GM20431 (cell line): ENCODE results near the gene NCCRP1.

Source experiments
- in situ Hi-C: fragments of 300-500 bp; cut with MseI, MboI; formaldehyde crosslinking; loops from one replicate; pipeline ENCODE4 v1.15.0; 2020; ENCODE audit warnings: low sequenced_read_pairs; ENCODE audit not compliant: unreplicated experiment

The NCCRP1 gene, protein sequence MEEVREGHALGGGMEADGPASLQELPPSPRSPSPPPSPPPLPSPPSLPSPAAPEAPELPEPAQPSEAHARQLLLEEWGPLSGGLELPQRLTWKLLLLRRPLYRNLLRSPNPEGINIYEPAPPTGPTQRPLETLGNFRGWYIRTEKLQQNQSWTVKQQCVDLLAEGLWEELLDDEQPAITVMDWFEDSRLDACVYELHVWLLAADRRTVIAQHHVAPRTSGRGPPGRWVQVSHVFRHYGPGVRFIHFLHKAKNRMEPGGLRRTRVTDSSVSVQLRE

GRCh38 chr19:39196860-39197562 lies at the start of gene NCCRP1:
Gene NCCRP1 (plus strand): TSS chr19:39196964. CDS start chr19:39196983, 19 bp downstream.
- in situ Hi-C loops, result no loop called here

DNA sequence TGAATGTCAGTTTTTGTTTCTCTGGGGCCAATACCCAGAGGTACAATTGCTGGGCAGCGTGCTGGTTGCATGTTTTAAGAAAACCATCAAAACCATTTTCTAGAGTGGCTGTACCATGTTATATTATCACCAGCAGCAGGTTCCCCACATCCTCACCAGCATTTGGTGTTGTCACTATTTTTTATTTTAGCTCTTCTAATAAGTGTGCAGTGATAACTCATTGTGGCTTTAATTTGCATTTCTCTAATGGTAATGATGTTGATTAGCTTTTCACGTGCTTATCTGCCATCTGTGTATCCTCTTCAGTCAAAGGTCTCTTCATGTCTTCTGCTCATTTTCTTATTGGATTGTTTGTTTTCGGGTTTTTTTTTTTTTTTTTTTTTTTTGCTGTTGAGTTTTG lies 49.3 kb upstream of the NCCRP1 start:
- in situ Hi-C loops, result no loop called here

DNA sequence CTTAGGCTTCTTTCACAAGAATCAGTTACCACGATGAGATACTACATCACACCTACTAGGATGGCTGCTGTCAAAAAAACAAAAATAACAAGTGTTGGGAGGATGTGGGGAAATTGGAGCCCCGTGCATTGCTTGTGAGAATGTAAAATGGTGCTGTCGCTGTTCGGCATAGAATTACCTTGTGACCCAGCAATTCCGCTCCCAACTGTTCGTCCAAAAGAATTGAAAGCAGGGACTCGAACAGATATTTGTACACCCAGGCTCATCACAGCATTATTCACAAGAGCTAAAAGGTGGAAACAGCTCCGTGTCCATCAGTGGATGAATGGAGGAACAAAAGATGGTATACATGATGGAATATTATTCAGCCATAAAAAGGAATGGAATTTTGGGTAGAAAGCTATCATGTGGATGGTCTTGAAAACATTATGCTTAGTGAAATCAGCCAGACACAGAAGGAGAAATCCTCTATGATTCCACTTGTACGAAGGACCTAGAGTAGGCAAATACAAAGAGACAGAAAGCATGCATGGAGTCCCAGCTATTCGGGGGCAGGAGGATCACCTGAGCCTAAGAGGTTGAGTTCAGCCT lies 47.7 kb upstream of the NCCRP1 start:
- in situ Hi-C loops, result no loop called here

GRCh38 chr19:39150235-39150634 lies 46.5 kb upstream of the NCCRP1 start:
- in situ Hi-C loops, result no loop called here

- in situ Hi-C loops, result no loop called here
Measured at GRCh38 chr19:39150807-39151600, 45.8 kb upstream of the NCCRP1 start.

DNA sequence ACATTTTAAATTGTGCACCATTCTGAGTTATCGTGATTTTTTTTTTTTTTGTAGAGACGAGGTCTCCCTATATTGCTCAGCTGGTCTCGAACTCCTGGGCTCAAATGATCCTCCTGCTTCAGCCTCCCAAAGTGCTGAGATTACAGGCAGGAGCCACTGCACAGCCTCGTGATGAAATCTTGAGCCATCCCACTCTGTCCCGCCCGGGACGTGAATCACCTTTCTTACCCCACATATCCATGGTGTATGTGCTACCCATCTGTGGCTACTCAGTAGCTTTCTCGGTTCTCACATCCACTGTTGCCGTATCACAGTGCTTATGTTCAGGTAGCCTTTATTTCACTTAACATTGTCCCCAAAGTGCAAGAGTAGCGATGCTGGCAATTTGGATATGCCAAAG lies 44.7 kb upstream of the NCCRP1 start:
- in situ Hi-C loops, result no loop called here

- in situ Hi-C loops, result no loop called here
Measured at GRCh38 chr19:39154100-39154628, 42.6 kb upstream of the NCCRP1 start.

- in situ Hi-C loops, result no loop called here
Measured at GRCh38 chr19:39154629-39155100, 42.1 kb upstream of the NCCRP1 start.

- in situ Hi-C loops, result no loop called here
Measured at GRCh38 chr19:39155114-39155700, 41.6 kb upstream of the NCCRP1 start.

DNA sequence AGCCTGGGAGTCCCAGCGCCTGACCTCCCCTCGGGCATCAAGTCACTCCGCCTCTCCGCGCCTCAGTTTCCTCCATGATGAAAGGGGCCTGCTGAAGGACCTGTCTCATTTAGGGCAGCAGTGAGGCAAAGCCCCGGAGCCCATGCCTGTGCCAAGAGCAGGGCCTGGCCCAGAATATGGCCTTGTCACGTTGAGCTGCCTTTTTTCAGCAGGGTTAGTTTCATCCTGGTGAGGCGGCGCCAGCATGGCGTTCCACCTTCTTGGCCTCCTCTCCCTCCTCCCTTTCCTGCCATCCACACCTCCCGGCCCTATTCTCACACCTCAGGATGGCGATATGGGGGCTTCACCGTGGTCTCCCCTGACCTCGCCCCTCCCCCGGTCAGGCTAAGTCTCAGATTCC lies 41.0 kb upstream of the NCCRP1 start:
- in situ Hi-C loops, result no loop called here

GRCh38 chr19:39156326-39157230 lies 40.2 kb upstream of the NCCRP1 start:
- in situ Hi-C loops, result no loop called here

- in situ Hi-C loops, result no loop called here
Measured at GRCh38 chr19:39157275-39157996, 39.3 kb upstream of the NCCRP1 start.

GRCh38 chr19:39157997-39158389 lies 38.8 kb upstream of the NCCRP1 start:
- in situ Hi-C loops, result no loop called here

DNA sequence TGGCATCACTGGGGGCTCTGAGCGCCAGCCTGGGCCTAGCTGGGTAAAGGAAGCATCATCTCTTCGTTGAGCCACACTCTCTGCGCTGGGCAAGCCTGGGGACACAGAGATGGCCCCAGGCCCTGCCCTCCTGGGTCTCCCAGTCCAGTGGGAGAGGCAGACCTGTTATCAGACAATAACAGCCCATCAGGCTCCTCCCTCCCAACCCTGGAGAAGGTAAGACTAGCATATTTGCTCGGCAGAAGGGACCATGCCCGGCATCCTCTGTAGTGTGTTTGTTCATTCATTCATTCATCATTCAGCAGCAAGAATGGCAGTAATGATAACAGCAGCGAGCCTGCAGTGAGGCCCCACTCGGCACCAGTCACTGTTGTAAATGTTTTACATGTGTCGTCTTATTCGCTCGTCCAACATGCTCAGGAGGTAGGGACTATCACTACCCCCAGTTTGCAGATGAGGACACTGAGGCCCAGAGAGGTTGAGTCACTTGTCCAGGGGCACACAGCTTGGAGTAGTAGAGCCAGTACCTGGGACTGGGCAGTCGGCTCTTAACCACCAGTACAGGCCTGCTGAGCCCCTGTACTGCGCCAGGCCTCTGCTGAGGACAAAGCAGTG lies 38.0 kb upstream of the NCCRP1 start:
- in situ Hi-C loops, result no loop called here

DNA sequence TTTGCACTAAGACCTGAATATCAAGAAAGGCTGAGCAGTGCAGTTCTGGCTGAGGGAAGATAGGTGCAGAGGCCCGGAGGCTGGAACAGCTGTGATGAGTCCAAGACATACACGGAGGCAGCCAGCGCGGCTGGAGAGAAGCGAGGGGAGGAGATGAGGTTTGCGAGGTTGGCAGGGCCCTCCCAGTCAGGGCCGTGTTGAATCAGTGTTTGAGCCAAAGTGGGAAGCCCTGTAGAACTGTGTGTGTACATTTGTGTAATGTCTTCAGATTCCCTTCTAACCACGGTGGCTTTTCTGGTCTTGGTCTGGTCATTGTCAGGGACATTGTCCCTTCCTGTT lies 36.3 kb upstream of the NCCRP1 start:
- in situ Hi-C loops, result no loop called here

- in situ Hi-C loops, result no loop called here
Measured at GRCh38 chr19:39160889-39161672, 35.7 kb upstream of the NCCRP1 start.

- in situ Hi-C loops, result no loop called here
Measured at GRCh38 chr19:39162441-39163043, 34.2 kb upstream of the NCCRP1 start.
